ENCODE results near the gene JAK3.

The JAK3 gene

GRCh38 chr19:17775991-17776803, 71.6 kb downstream of the JAK3 start:
- DNase-seq: no peak

GRCh38 chr19:17775245-17775927, 72.4 kb downstream of the JAK3 start:
- DNase-seq: no peak

Data from NCI-H524 treated with DMSO at 0.1 percent for 48 hours (cell line).